H9 (cell line): ENCODE data around the gene C4orf17. TPM values are rescaled to one million over a fixed set of nuclear protein-coding genes. Genes with fewer than 3 reads are reported as not detected.
"Not testable (repeated sequence)": the region's sequence is repeated elsewhere in the genome, so short reads cannot be mapped to it uniquely, and the experiment has no call there.

Experiments
- DNase-seq: peaks from one replicate; pipeline ENCODE4 v3.0.0-alpha.2; 2017
- H2AFZ ChIP-seq: one replicate; pipeline ENCODE4 v1.6.1; 2013; ENCODE audit warnings: mild to moderate bottlenecking, low read length, control low read depth, moderate library complexity
- H2AK5ac ChIP-seq: 2 replicates; pipeline ENCODE4 v1.6.1; 2013; ENCODE audit warnings: low read length, control low read depth, mixed read lengths; ENCODE audit not compliant: insufficient read length
- H2BK120ac ChIP-seq: one replicate; pipeline ENCODE4 v1.6.1; 2013; ENCODE audit warnings: low read depth, mild to moderate bottlenecking, low read length, control low read depth, inconsistent platforms; ENCODE audit not compliant: poor library complexity, severe bottlenecking
- H2BK12ac ChIP-seq: 2 replicates; pipeline ENCODE4 v1.6.1; 2013; ENCODE audit warnings: low read length, control low read depth, mixed read lengths, low read depth; ENCODE audit not compliant: insufficient read length
- H2BK15ac ChIP-seq: 2 replicates; pipeline ENCODE4 v1.6.1; 2013; ENCODE audit warnings: low read depth, low read length, control low read depth
- H2BK20ac ChIP-seq: one replicate; pipeline ENCODE4 v1.6.1; 2013; ENCODE audit warnings: low read depth, mild to moderate bottlenecking, low read length, control low read depth, inconsistent platforms; ENCODE audit not compliant: poor library complexity, severe bottlenecking
- H2BK5ac ChIP-seq: 2 replicates; pipeline ENCODE4 v1.6.1; 2013; ENCODE audit warnings: low read length, control low read depth, mixed read lengths; ENCODE audit not compliant: insufficient read length
- H3K14ac ChIP-seq: 2 replicates; pipeline ENCODE4 v1.6.1; 2013; ENCODE audit warnings: low read length, control low read depth; ENCODE audit not compliant: insufficient read depth
- H3K18ac ChIP-seq: 2 replicates; pipeline ENCODE4 v1.6.1; 2013; ENCODE audit warnings: low read depth, mild to moderate bottlenecking, mixed read lengths, low read length, control low read depth; ENCODE audit not compliant: insufficient read length
- H3K23ac ChIP-seq: 2 replicates; pipeline ENCODE4 v1.6.1; 2013; ENCODE audit warnings: low read length, control low read depth, mixed read lengths, low read depth; ENCODE audit not compliant: insufficient read length
- H3K23me2 ChIP-seq: 2 replicates; pipeline ENCODE4 v1.6.1; 2013; ENCODE audit warnings: low read depth, mild to moderate bottlenecking, mixed read lengths, low read length, control low read depth; ENCODE audit not compliant: insufficient read length, poor library complexity, severe bottlenecking
- H3K27ac ChIP-seq: 2 replicates; pipeline ENCODE4 v1.5.1; 2013; ENCODE audit warnings: low read length, control low read depth, mixed read lengths, low read depth; ENCODE audit not compliant: insufficient read length
- H3K27me3 ChIP-seq: 2 replicates; pipeline ENCODE4 v1.6.1; 2013; ENCODE audit warnings: low read length, control low read depth, inconsistent platforms; ENCODE audit not compliant: insufficient read depth
- H3K4ac ChIP-seq: 2 replicates; pipeline ENCODE4 v1.6.1; 2013; ENCODE audit warnings: low read depth, mild to moderate bottlenecking, control low read depth, inconsistent platforms, low read length, moderate library complexity
- H3K4me1 ChIP-seq: 2 replicates; pipeline ENCODE4 v1.6.1; 2013; ENCODE audit warnings: low read length, control low read depth, inconsistent platforms; ENCODE audit not compliant: insufficient read depth
- H3K4me2 ChIP-seq: 2 replicates; pipeline ENCODE4 v1.6.1; 2013; ENCODE audit warnings: low read length, control low read depth, mixed read lengths; ENCODE audit not compliant: insufficient read length, insufficient read depth
- H3K56ac ChIP-seq: 2 replicates; pipeline ENCODE4 v1.6.1; 2013; ENCODE audit warnings: low read depth, mild to moderate bottlenecking, mixed read lengths, low read length, control low read depth; ENCODE audit not compliant: insufficient read length
- H3K79me1 ChIP-seq: 2 replicates; pipeline ENCODE4 v1.6.1; 2013; ENCODE audit warnings: low read depth, mild to moderate bottlenecking, moderate library complexity, low read length, control low read depth, inconsistent platforms; ENCODE audit not compliant: insufficient read depth, poor library complexity, severe bottlenecking
- H3K79me2 ChIP-seq: 2 replicates; pipeline ENCODE4 v1.6.1; 2013; ENCODE audit warnings: low read length, control low read depth, inconsistent platforms; ENCODE audit not compliant: insufficient read depth
- H3K9ac ChIP-seq: 2 replicates; pipeline ENCODE4 v1.6.1; 2013; ENCODE audit warnings: low read length, control low read depth, mixed read lengths; ENCODE audit not compliant: insufficient read length; ENCODE audit errors: extremely low read depth
- H3K9me3 ChIP-seq: one replicate; pipeline ENCODE4 v1.6.1; 2013; ENCODE audit warnings: low read depth, low read length, inconsistent platforms; ENCODE audit not compliant: control insufficient read depth
- H3T11ph ChIP-seq: one replicate; pipeline ENCODE4 v1.6.1; 2013; ENCODE audit warnings: mild to moderate bottlenecking, low read length, control low read depth, inconsistent platforms
- H4K20me1 ChIP-seq: one replicate; pipeline ENCODE4 v1.6.1; 2013; ENCODE audit not compliant: control insufficient read depth, insufficient read length, insufficient read depth
- H4K5ac ChIP-seq: 2 replicates; pipeline ENCODE4 v1.6.1; 2013; ENCODE audit warnings: low read depth, mild to moderate bottlenecking, mixed read lengths, low read length, control low read depth; ENCODE audit not compliant: insufficient read length
- H4K8ac ChIP-seq: replicated peaks from 2 replicates; pipeline ENCODE4 v1.6.1; 2013; ENCODE audit warnings: low read length, control low read depth, mixed read lengths, low read depth; ENCODE audit not compliant: insufficient read length
- H4K91ac ChIP-seq: 2 replicates; pipeline ENCODE4 v1.6.1; 2013; ENCODE audit warnings: low read depth, mild to moderate bottlenecking, moderate library complexity, mixed read lengths, low read length, control low read depth; ENCODE audit not compliant: insufficient read length
- H3K27ac Mint-ChIP-seq, 3 experiments: 2 replicates in 2 of 3; 3 replicates in 1 of 3; pipeline ENCODE4 v1.8.0; 2020 to 2021; ENCODE audit warnings: mixed read lengths in 3 of 3, mild to moderate bottlenecking in 1 of 3, moderate library complexity in 1 of 3
- H3K27me3 Mint-ChIP-seq: 2 replicates; pipeline ENCODE4 v1.8.0; 2021; ENCODE audit warnings: low read depth, mild to moderate bottlenecking, moderate library complexity, mixed read lengths
- H3K36me3 Mint-ChIP-seq, 3 experiments: 2 replicates in 2 of 3; 3 replicates in 1 of 3; pipeline ENCODE4 v1.8.0; 2020 to 2021; ENCODE audit warnings: low read depth in 3 of 3, mixed read lengths in 3 of 3; ENCODE audit not compliant: insufficient read depth in 1 of 3
- H3K4me1 Mint-ChIP-seq, 2 experiments: 2 replicates each; pipeline ENCODE4 v1.8.0; 2020; ENCODE audit warnings: mixed read lengths in 2 of 2
- H3K4me3 Mint-ChIP-seq, 2 experiments: 2 replicates in 1 of 2; 3 replicates in 1 of 2; pipeline ENCODE4 v1.8.0; 2020 to 2021; ENCODE audit warnings: mild to moderate bottlenecking in 2 of 2, mixed read lengths in 2 of 2, moderate library complexity in 1 of 2
- H3K9me3 Mint-ChIP-seq, 2 experiments: 2 replicates in 1 of 2; 3 replicates in 1 of 2; pipeline ENCODE4 v1.8.0; 2020; ENCODE audit warnings: mild to moderate bottlenecking in 2 of 2, mixed read lengths in 2 of 2, moderate library complexity in 1 of 2
- CTCF ChIP-seq: fragments of 200-600 bp; sonication (generic); conservative IDR thresholded peaks from 3 replicates; pipeline ENCODE4 v1.8.0; 2021; ENCODE audit warnings: antibody characterized with exemption, mild to moderate bottlenecking
- WGBS: extraction: QIAGEN DNeasy Blood & Tissue Kit; methylation state at CpG from one replicate; pipeline ENCODE4 v1.1.7; 2013; ENCODE audit warnings: missing lambda C conversion rate, low lambda C conversion rate, mixed read lengths; ENCODE audit not compliant: insufficient read length; ENCODE audit errors: extremely low coverage; 5-methylcytosine and 5-hydroxymethylcytosine counted together
- total RNA-seq: library from RNA; stranded (reverse); gene quantifications from 2 replicates; pipeline ENCODE4 v1.2.1, GENCODE V29; 2021

The C4orf17 gene
- total RNA-seq, 1 experiment from 2014 or later, result not detected

- no peak overlapping the region for H4K8ac ChIP-seq
- H3K36me3 Mint-ChIP-seq, result no peaks in the 10 kb centered on the region
- no peaks in the 10 kb centered on the region for H3K4me1 Mint-ChIP-seq
- H3K56ac ChIP-seq, result no peak overlapping the region
- no peaks in the 10 kb centered on the region for H3K4me1 ChIP-seq
- H2BK120ac ChIP-seq, result no peak overlapping the region
- H3K27ac Mint-ChIP-seq, result no peak overlapping the region
- no peaks in the 10 kb centered on the region for H3K9me3 ChIP-seq
- DNase-seq, result no peak
- H3K23me2 ChIP-seq, result no peaks in the 10 kb centered on the region
- 100% methylated on average over 2 of the region's 3 CpGs for WGBS
- H2BK5ac ChIP-seq, result no peak overlapping the region
- no peak overlapping the region for H2BK20ac ChIP-seq
- peaks cover 0 to 3% of the 10 kb centered on the region in 2 experiments; a peak in 3 of 5 replicates for H3K9me3 Mint-ChIP-seq
- no peak overlapping the region for H3K4ac ChIP-seq
- H2BK12ac ChIP-seq, result no peak overlapping the region
- H2AFZ ChIP-seq, result no peak overlapping the region
- H2BK15ac ChIP-seq, result no peak overlapping the region
- no peak overlapping the region for H3T11ph ChIP-seq
- no peaks in the 10 kb centered on the region for H3K79me2 ChIP-seq
- no peak for TF ChIP-seq CTCF
- no peak overlapping the region for H2AK5ac ChIP-seq
- no peak overlapping the region for H3K4me3 Mint-ChIP-seq
- no peaks in the 10 kb centered on the region for H3K27me3 ChIP-seq
- no peaks in the 10 kb centered on the region for H4K20me1 ChIP-seq
- H3K9ac ChIP-seq, result no peak overlapping the region
- no peaks in the 10 kb centered on the region for H3K27me3 Mint-ChIP-seq
- H3K14ac ChIP-seq, result no peak overlapping the region
- no peak overlapping the region for H4K91ac ChIP-seq
- H3K23ac ChIP-seq, result no peak overlapping the region
- H3K4me2 ChIP-seq, result no peak overlapping the region
- no peaks in the 10 kb centered on the region for H3K79me1 ChIP-seq
- H3K27ac ChIP-seq, result no peak overlapping the region
- no peak overlapping the region for H3K18ac ChIP-seq
- H4K5ac ChIP-seq, result no peak overlapping the region
Measured at GRCh38 chr4:99529956-99530355, 19.1 kb downstream of the C4orf17 start.

- not testable (repeated sequence) for H3K4ac ChIP-seq, H3K18ac ChIP-seq, H3K4me1 ChIP-seq, DNase-seq, H3K4me2 ChIP-seq, H3K4me3 Mint-ChIP-seq, H3K23me2 ChIP-seq, H4K5ac ChIP-seq, H3K79me2 ChIP-seq, H2BK15ac ChIP-seq, H4K20me1 ChIP-seq, H3K9ac ChIP-seq, H2AK5ac ChIP-seq, H3K36me3 Mint-ChIP-seq, H3K14ac ChIP-seq, H3K23ac ChIP-seq, H3K4me1 Mint-ChIP-seq, H3K27ac ChIP-seq, H2BK5ac ChIP-seq, H4K8ac ChIP-seq, H4K91ac ChIP-seq, H3K9me3 ChIP-seq, H3K79me1 ChIP-seq, H3K27ac Mint-ChIP-seq, H3K9me3 Mint-ChIP-seq, H3K27me3 Mint-ChIP-seq, H3T11ph ChIP-seq, H2BK12ac ChIP-seq, H3K27me3 ChIP-seq, H3K56ac ChIP-seq, H2AFZ ChIP-seq, H2BK20ac ChIP-seq, H2BK120ac ChIP-seq
- no CpG with 5 or more reads among the region's 3 CpGs for WGBS
Measured at GRCh38 chr4:99534699-99535098, 23.9 kb downstream of the C4orf17 start.
